Heart left ventricle (tissue), 16 donors: ENCODE results near the gene DIS3L2. TPM values are rescaled to one million over a fixed set of nuclear protein-coding genes. Genes with fewer than 3 reads are reported as not detected.
"Not testable (repeated sequence)": the region's sequence is repeated elsewhere in the genome, so short reads cannot be mapped to it uniquely, and the experiment has no call there.

Experiments used
- ATAC-seq, 4 donors: fragments of 200-7000 bp; cut with Tn5 transposase; one replicate each; pipeline ENCODE4 v1.9.1; 2020 to 2022; ENCODE audit warnings: moderate library complexity in 4 of 4, mild to moderate bottlenecking in 3 of 4, moderate number of reproducible peaks in 1 of 4
- DNase-seq, 5 donors: peaks; one replicate each; pipeline ENCODE4 v3.0.0-alpha.2; 2020
- H3K27ac ChIP-seq, 12 donors: fragments of 200-600 bp; sonication (generic) in 4 of 12; one replicate each; pipeline versions ENCODE4 v1.5.0 to v1.8.0; 2016 to 2022; ENCODE audit warnings: mild to moderate bottlenecking in 2 of 12
- H3K27me3 ChIP-seq, 9 donors: fragments of 200-600 bp; sonication (generic) in 2 of 9; one replicate each; pipeline versions ENCODE4 v1.5.1 to v1.8.0; 2016 to 2022; ENCODE audit warnings: mild to moderate bottlenecking in 3 of 9
- H3K36me3 ChIP-seq, 9 donors: fragments of 200-600 bp; sonication (generic) in 2 of 9; one replicate each; pipeline versions ENCODE4 v1.5.0 to v1.8.0; 2018 to 2022; ENCODE audit warnings: mild to moderate bottlenecking in 2 of 9
- H3K4me1 ChIP-seq, 12 donors: fragments of 200-600 bp; sonication (generic) in 4 of 12; one replicate each; pipeline versions ENCODE4 v1.5.0 to v1.8.0; 2016 to 2022; ENCODE audit warnings: mild to moderate bottlenecking in 3 of 12
- H3K4me3 ChIP-seq, 12 donors: fragments of 200-600 bp; sonication (generic) in 4 of 12; one replicate each; pipeline versions ENCODE4 v1.5.0 to v1.8.0; 2017 to 2022; ENCODE audit warnings: mild to moderate bottlenecking in 9 of 12, moderate library complexity in 4 of 12
- H3K9me3 ChIP-seq, 12 donors: fragments of 200-600 bp; sonication (generic) in 4 of 12; one replicate each; pipeline versions ENCODE4 v1.5.0 to v1.8.0; 2016 to 2022; ENCODE audit warnings: mild to moderate bottlenecking in 1 of 12
- POLR2A ChIP-seq, 2 donors: fragments of 450-650 bp; IDR thresholded peaks; one replicate each; pipeline ENCODE4 v1.6.1; 2017; ENCODE audit warnings: antibody characterized with exemption in 2 of 2, mild to moderate bottlenecking in 2 of 2, moderate library complexity in 2 of 2
- WGBS, 4 donors: extraction: QIAGEN DNeasy Blood & Tissue Kit in 2 of 4; methylation state at CpG; one replicate each; pipeline versions ENCODE4 v1.1.5 to v1.1.7; 2013 to 2018; 5-methylcytosine and 5-hydroxymethylcytosine counted together
- intact Hi-C, 10 donors: fragments of 100-400 bp; cut with DNase I; formaldehyde crosslinking; loops; one replicate each; pipeline versions ENCODE4 v1.11.1 to v1.14.2; 2022
- polyA plus RNA-seq, 2 donors: library from polyadenylated mRNA; stranded (reverse); fragments of 200-250 nt; gene quantifications; one replicate each; pipeline ENCODE4 v1.2.3, GENCODE V29; 2013
- total RNA-seq, 9 donors: library from RNA; depleted of rRNA in 2 of 9; stranded (reverse); fragments of >200 nt in 2 of 9; fragmentation: NEBNext Ultra II Directional in 3 of 9; extraction: Animal tissue kit (Norgen Biotek cat#: 25700) in 3 of 9; gene quantifications; one replicate each; pipeline versions ENCODE4 v1.1.0 to v1.2.4, GENCODE V29; 2016 to 2023
- TF ChIP-seq, protein P1 (sequence below), 12 donors: fragments of 200-600 bp; sonication (generic) in 4 of 12; IDR thresholded peaks; one replicate each; pipeline versions ENCODE4 v1.5.0 to v1.8.0; 2018 to 2022; ENCODE audit warnings: antibody characterized with exemption in 12 of 12, mild to moderate bottlenecking in 5 of 12
- donor health status: ischemic (EF 13 %, LVEDD 7.1; RV severe dilation, severe dysfunction).
- donor health status: healthy with polysubstance abuse.
- donor health status: DM: no; HTN: yes; CAD: no.
- donor health status: DM: no; HTN: no; CAD: no.
- donor health status: ischemic (EF 25% LVEDD 6.9; RV normal size, moderate dysfunction).
- donor health status: ischemic (EF 25% LVEDD 5.7; RV mildly dilated, moderate dysfunction).
- donor health status: healthy.
- donor health status: DM: yes; HTN: yes; CAD: no.
- donor health status: ischemic (EF 35%, LVEDD 5.7; RV mildly dilated, moderate dysfunction).
- donor health status: nonischemic (EF 11% LVEDD 7.7; RV severe dilation, severe dysfunction).
- donor health status: DM: yes; HTN: yes; CAD: no.
- donor health status: PGD.
- donor health status: ischemic (EF 29% LVEDD 5.4; RV normal size, mild dysfunction).
- donor health status: nonischemic (EF 23%, LVEDD 6.1; RV moderate dilation, normal function).

DIS3L2 gene
- total and polyA plus RNA-seq, 11 donors: 12.4 to 27.3 (median 21.8) TPM

GRCh38 chr2:232329716-232330067 lies 368.2 kb downstream of the DIS3L2 start:
- DNase-seq (peak in 2 of 5 donors; percentile 13 to 36), ATAC-seq (no peak)
- H3K9me3 ChIP-seq: no peaks in the 10 kb centered on the region
- peaks cover 0 to 9% (median 0%) of the 10 kb centered on the region in 9 donors for H3K36me3 ChIP-seq
- peaks cover 0 to 8% (median 0%) of the 10 kb centered on the region in 12 donors for H3K4me1 ChIP-seq
- TF ChIP-seq, protein P1, sequence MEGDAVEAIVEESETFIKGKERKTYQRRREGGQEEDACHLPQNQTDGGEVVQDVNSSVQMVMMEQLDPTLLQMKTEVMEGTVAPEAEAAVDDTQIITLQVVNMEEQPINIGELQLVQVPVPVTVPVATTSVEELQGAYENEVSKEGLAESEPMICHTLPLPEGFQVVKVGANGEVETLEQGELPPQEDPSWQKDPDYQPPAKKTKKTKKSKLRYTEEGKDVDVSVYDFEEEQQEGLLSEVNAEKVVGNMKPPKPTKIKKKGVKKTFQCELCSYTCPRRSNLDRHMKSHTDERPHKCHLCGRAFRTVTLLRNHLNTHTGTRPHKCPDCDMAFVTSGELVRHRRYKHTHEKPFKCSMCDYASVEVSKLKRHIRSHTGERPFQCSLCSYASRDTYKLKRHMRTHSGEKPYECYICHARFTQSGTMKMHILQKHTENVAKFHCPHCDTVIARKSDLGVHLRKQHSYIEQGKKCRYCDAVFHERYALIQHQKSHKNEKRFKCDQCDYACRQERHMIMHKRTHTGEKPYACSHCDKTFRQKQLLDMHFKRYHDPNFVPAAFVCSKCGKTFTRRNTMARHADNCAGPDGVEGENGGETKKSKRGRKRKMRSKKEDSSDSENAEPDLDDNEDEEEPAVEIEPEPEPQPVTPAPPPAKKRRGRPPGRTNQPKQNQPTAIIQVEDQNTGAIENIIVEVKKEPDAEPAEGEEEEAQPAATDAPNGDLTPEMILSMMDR (IDR thresholded peaks at IDR 0.05): no peak
- no peak for TF ChIP-seq POLR2A (IDR thresholded peaks at IDR 0.05)
- no peak overlapping the region for H3K27ac ChIP-seq
- H3K27me3 ChIP-seq: no peaks in the 10 kb centered on the region
- WGBS, 4 donors: 96 to 98% (median 97%) methylated on average over 15 of the region's 15 CpGs
- intact Hi-C loops: loop anchor here in 9 of 10 donors (2.0 to 10.0 kb wide), 10 partner anchors 105 to 427 kb away; partner anchors contain the start of genes NPPC (in 2 of the 9) and PRSS56 (in 1 of the 9)
- no peak overlapping the region for H3K4me3 ChIP-seq

- H3K4me3 ChIP-seq: no peak overlapping the region
- H3K27ac ChIP-seq: no peak overlapping the region
- DNase-seq (peak in 2 of 5 donors; percentile 20 to 52), ATAC-seq (no peak)
- intact Hi-C loops: loop anchor here in 3 of 10 donors (5.0 to 10.0 kb wide), 3 partner anchors 104 to 192 kb away; partner anchors contain the start of gene PRSS56 (in 1 of the 3)
- WGBS, 4 donors: 82 to 92% (median 90%) methylated on average over 7 to 15 of the region's 17 CpGs
- no peaks in the 10 kb centered on the region for H3K27me3 ChIP-seq
- no peaks in the 10 kb centered on the region for H3K9me3 ChIP-seq
- H3K36me3 ChIP-seq: peaks cover 0 to 9% (median 0%) of the 10 kb centered on the region in 9 donors
- TF ChIP-seq POLR2A (IDR thresholded peaks at IDR 0.05): no peak
- TF ChIP-seq, protein P1 (IDR thresholded peaks at IDR 0.05): no peak
- H3K4me1 ChIP-seq: peaks cover 0 to 8% (median 0%) of the 10 kb centered on the region in 12 donors
These were observed 368.8 kb downstream of the DIS3L2 start for GRCh38 chr2:232330068-232330999.

DNA sequence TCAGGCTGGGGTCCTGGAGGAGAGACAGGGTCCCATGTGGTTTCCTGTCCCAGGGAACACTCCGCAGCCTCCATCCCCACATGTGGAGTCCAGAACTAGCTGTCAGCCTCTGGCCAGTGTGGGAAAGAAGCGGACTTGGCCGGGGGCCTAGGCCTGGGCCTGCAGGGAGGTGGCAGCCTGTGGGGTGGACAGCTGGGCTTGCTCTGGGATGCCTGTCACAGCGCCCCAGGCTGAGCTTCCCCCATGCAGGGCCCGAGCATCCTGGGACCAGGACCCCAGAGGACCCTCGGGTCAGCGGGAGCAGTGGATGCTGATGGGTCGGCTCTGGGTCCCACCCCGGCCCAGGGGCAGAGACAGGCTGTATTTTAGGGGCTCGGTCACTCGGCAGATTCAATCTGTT lies 369.5 kb downstream of the DIS3L2 start:
- not testable (repeated sequence) for H3K9me3 ChIP-seq, H3K27me3 ChIP-seq, H3K27ac ChIP-seq, H3K4me3 ChIP-seq, H3K4me1 ChIP-seq
- peaks cover 0 to 13% (median 0%) of the 10 kb centered on the region in 9 donors for H3K36me3 ChIP-seq
- WGBS, 4 donors: 61 to 98% (median 83%) methylated on average over 3 to 11 of the region's 11 CpGs
- DNase-seq: peak; percentile 61 to 82 (median 77)
- intact Hi-C loops: loop anchor here in 3 of 10 donors (5.0 to 10.0 kb wide), 3 partner anchors 104 to 191 kb away; partner anchors contain the start of gene PRSS56 (in 1 of the 3)
- ATAC-seq: peak in 3 of 4 donors; percentile 22 to 61 (median 44)

DNA sequence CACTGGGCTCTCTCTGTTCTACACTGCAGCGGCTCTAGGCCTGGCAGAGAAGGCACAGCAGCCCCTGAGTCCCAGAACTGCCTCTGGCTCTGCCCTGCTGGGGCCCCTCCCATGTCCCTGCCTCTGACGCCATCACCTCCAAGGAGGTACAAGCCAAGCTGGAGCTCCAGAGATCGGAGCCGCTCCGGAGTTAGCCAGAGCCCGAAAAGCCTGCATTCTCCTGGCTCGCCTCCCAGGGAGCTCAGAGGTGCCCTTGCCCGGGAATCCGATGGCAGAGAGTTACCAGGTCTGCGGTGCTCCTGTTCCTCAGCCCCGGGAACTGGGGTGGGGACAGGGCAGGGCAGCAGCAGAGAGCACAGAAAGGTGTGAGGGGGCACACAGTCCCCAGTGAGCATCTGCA lies 370.1 kb downstream of the DIS3L2 start:
- ATAC-seq (peak; percentile 51 to 81 (median 67)), DNase-seq (peak in 4 of 5 donors; percentile 39 to 78 (median 69))
- H3K27me3 ChIP-seq, H3K4me1 ChIP-seq, H3K9me3 ChIP-seq, H3K4me3 ChIP-seq, H3K27ac ChIP-seq: not testable (repeated sequence)
- 56 to 79% (median 67%) methylated on average over 6 to 11 of the region's 11 CpGs for WGBS, 4 donors
- H3K36me3 ChIP-seq: peaks cover 0 to 13% (median 0%) of the 10 kb centered on the region in 9 donors
- intact Hi-C loops: loop anchor here in 3 of 10 donors (5.0 to 10.0 kb wide), 3 partner anchors 103 to 191 kb away; partner anchors contain the start of gene PRSS56 (in 1 of the 3)

DNA sequence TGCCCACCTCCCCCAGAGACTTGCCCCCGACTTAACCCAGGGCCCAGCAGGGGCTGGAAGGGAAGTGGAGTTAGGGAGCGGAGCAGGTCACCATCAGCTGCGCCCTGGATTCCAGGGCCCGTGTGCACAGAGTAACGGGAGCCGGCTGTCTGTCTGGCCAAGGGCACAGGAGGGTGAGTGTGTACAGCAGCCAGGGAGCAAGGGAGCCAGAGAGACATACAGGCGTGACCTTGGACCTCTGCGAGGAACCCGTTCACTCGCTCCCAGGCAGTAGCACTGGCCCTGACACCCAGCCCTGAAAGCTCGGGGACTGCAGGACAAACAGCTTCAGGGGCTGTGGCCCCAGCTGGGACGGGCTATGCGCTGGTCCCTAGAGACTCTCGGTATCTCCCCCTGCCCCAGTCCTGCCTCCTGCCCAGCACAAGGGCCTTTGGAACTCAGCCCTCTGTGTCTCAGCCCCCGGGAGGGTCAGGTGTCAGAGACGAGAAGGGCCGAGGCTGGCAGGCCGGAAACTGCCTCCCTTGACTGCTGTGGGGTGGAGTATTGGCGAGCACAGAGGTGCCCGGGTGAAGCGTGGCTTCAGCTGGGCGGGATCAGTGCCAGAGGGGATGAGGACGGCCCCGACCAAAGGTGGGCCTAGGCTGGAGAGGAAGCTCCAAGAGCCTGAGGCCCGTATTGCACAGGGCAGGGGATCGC lies 370.9 kb downstream of the DIS3L2 start:
- peaks cover 0 to 13% (median 0%) of the 10 kb centered on the region in 9 donors for H3K36me3 ChIP-seq
- 87 to 99% (median 93%) methylated on average over 8 to 23 of the region's 26 CpGs for WGBS, 4 donors
- not testable (repeated sequence) for H3K27ac ChIP-seq, H3K27me3 ChIP-seq, H3K9me3 ChIP-seq, H3K4me1 ChIP-seq, H3K4me3 ChIP-seq
- peak in 3 of 5 donors; percentile 16 to 45 (median 27) for DNase-seq
- intact Hi-C loops: loop anchor here in 3 of 10 donors (5.0 to 10.0 kb wide), 3 partner anchors 102 to 190 kb away; partner anchors contain the start of gene PRSS56 (in 1 of the 3)
- ATAC-seq: peak in 3 of 4 donors; percentile 14 to 50 (median 38)
